Rectal smooth muscle tissue (tissue), 1 donor: ENCODE measurements around the gene FIBCD1.

Experiments used
- H3K27ac ChIP-seq: one replicate; pipeline ENCODE4 v1.7.0; 2013; ENCODE audit warnings: low read depth, low read length, inconsistent platforms
- H3K27me3 ChIP-seq: one replicate; pipeline ENCODE4 v1.7.0; 2013; ENCODE audit warnings: low read length; ENCODE audit not compliant: control insufficient read depth, insufficient read depth
- H3K36me3 ChIP-seq: one replicate; pipeline ENCODE4 v1.7.0; 2013; ENCODE audit warnings: low read length; ENCODE audit not compliant: control insufficient read depth, insufficient read depth
- H3K4me1 ChIP-seq: one replicate; pipeline ENCODE4 v1.7.0; 2013; ENCODE audit warnings: low read length; ENCODE audit not compliant: control insufficient read depth, insufficient read depth
- H3K4me3 ChIP-seq: one replicate; pipeline ENCODE4 v1.7.0; 2013; ENCODE audit warnings: low read length
- H3K9ac ChIP-seq: one replicate; pipeline ENCODE4 v1.7.0; 2013; ENCODE audit warnings: low read length

Gene FIBCD1

GRCh38 chr9:130872508-130872907, 66.5 kb downstream of the FIBCD1 start:
- no peak overlapping the region for H3K4me3 ChIP-seq
- peaks cover 39% of the 10 kb centered on the region for H3K36me3 ChIP-seq
- H3K27ac ChIP-seq: peak overlapping the region; percentile 55
- peaks cover 22% of the 10 kb centered on the region for H3K4me1 ChIP-seq
- H3K9ac ChIP-seq: no peak overlapping the region
- H3K27me3 ChIP-seq: no peaks in the 10 kb centered on the region

GRCh38 chr9:130872093-130872492, 67.0 kb downstream of the FIBCD1 start:
- Histone ChIP-seq H3K27me3 (no peaks in the 10 kb centered on the region), H3K27ac (no peak overlapping the region), H3K4me3 (no peak overlapping the region), H3K9ac (no peak overlapping the region), H3K4me1 (peaks cover 26% of the 10 kb centered on the region), H3K36me3 (peaks cover 39% of the 10 kb centered on the region)

DNA sequence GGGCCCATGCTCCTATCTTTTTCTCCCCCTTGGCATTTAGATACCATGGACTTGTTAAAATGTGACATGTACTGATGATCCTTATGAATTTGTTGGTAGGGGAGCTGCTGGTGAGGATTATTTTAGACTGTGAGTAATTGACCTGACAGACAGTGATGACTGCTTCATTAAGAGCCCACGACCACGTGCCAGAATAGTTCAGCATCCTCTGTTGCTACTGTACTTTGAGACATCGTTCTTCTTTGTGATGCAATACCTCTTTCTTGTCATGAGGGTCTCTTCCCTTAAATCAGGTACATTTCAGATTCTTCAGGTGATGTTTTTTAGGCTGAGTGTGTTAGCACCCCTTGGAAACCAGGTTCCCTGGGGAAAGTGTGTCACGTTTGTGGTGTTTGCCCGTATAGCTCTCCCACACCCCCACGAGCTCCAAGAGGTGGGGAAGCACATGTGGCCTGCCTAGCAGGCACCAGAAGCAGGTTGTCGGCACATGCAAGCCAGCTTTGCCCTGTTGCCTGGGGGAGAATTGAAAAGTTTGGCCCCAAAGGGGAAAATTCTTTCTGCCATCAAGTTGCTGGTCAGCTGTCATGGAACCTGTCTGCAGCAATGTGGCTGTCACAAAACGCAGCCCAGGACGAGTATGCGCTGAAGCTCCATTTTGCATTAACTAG, 67.5 kb downstream of the FIBCD1 start:
- peaks cover 39% of the 10 kb centered on the region for H3K36me3 ChIP-seq
- no peaks in the 10 kb centered on the region for H3K27me3 ChIP-seq
- no peak overlapping the region for H3K4me3 ChIP-seq
- no peak overlapping the region for H3K9ac ChIP-seq
- H3K4me1 ChIP-seq: peaks cover 31% of the 10 kb centered on the region
- H3K27ac ChIP-seq: no peak overlapping the region

DNA sequence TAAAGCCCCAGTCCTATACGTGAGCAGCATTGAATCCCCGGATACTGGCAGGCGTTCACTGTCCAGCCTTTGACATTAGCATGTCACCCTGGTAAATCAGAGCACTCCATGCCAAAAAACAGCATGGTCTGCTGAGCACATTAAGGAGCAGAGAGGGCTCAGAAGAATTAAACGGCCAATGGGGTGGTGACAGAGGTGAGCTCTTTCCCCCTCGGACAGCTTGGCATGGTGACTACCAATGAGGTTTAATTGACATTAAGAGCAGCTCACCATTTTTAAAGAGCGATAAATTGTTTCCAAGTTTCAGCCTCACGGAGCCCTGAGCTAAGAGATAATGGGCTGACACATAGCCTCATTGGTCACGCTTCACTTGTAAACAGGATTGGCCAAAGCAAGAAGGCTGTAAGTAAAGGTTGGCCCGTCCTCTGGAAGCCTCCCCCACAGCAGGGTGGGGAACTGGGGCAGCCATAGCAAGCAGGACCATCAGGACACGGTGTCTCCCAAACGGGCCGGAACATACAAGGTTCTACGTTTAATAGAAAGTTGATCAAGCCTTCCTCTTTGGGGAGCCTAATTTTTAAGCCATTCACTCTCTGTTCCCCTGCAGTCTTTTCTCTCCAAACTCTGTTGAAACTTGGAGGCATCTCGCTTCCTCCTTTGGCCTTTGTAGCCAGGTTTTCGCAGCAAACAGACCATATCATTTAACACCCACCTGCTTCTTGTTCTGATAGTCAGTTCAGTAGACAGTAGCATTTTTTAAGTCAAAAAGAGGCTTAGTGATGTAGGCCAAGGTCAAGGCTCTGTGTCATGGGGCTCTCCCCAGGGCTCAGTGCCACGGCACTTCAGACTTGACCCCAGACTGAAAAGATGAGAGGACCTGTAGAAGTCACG, 68.3 kb downstream of the FIBCD1 start:
- peak overlapping the region; percentile 19 for H3K27ac ChIP-seq
- peaks cover 39% of the 10 kb centered on the region for H3K36me3 ChIP-seq
- no peak overlapping the region for H3K4me3 ChIP-seq
- H3K9ac ChIP-seq: no peak overlapping the region
- H3K27me3 ChIP-seq: no peaks in the 10 kb centered on the region
- H3K4me1 ChIP-seq: peaks cover 31% of the 10 kb centered on the region

GRCh38 chr9:130869250-130869649, 69.8 kb downstream of the FIBCD1 start:
- no peak overlapping the region for H3K4me3 ChIP-seq
- H3K4me1 ChIP-seq: peaks cover 31% of the 10 kb centered on the region
- no peak overlapping the region for H3K27ac ChIP-seq
- no peaks in the 10 kb centered on the region for H3K27me3 ChIP-seq
- H3K36me3 ChIP-seq: peaks cover 35% of the 10 kb centered on the region
- no peak overlapping the region for H3K9ac ChIP-seq

- Histone ChIP-seq H3K27me3 (no peaks in the 10 kb centered on the region), H3K27ac (no peak overlapping the region), H3K4me3 (no peak overlapping the region), H3K9ac (no peak overlapping the region), H3K36me3 (peaks cover 27% of the 10 kb centered on the region), H3K4me1 (peaks cover 35% of the 10 kb centered on the region)
Observed at GRCh38 chr9:130868230-130868629, 70.8 kb downstream of the FIBCD1 start.

- Histone ChIP-seq H3K27me3 (no peaks in the 10 kb centered on the region), H3K4me1 (peaks cover 35% of the 10 kb centered on the region), H3K9ac (no peak overlapping the region), H3K27ac (no peak overlapping the region), H3K4me3 (no peak overlapping the region), H3K36me3 (peaks cover 27% of the 10 kb centered on the region)
Observed at GRCh38 chr9:130867556-130867955, 71.5 kb downstream of the FIBCD1 start.

DNA sequence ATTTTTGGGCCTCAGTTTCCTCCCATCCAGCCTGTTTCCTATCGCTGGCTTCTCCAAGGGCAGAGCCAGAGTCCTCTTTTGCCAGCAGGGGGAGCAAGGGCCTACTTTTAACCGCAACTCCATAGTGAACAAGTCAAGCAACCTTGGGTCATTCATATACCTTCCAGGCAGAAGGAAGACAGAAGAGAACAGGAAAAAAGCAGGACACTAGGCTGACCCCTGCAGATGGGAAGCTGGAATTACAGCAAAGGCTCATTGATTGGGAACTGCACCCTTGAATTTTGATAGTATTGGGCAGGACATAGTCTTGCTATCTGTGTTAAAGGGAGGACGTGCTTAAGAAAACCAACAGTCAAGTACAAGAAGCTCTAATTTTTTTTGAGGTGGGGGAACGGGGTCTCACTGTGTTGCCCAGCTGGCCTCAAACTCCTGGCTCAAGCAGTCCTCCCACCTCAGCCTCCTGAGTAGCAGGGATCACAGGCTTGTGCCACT, 72.5 kb downstream of the FIBCD1 start:
- Histone ChIP-seq H3K27me3 (no peaks in the 10 kb centered on the region), H3K4me1 (peaks cover 44% of the 10 kb centered on the region), H3K36me3 (peaks cover 17% of the 10 kb centered on the region), H3K9ac (no peak overlapping the region), H3K27ac (no peak overlapping the region), H3K4me3 (no peak overlapping the region)

- Histone ChIP-seq H3K4me1 (peaks cover 50% of the 10 kb centered on the region), H3K9ac (no peak overlapping the region), H3K36me3 (peaks cover 14% of the 10 kb centered on the region), H3K27ac (no peak overlapping the region), H3K4me3 (no peak overlapping the region), H3K27me3 (no peaks in the 10 kb centered on the region)
Observed at GRCh38 chr9:130865921-130866320, 73.1 kb downstream of the FIBCD1 start.

DNA sequence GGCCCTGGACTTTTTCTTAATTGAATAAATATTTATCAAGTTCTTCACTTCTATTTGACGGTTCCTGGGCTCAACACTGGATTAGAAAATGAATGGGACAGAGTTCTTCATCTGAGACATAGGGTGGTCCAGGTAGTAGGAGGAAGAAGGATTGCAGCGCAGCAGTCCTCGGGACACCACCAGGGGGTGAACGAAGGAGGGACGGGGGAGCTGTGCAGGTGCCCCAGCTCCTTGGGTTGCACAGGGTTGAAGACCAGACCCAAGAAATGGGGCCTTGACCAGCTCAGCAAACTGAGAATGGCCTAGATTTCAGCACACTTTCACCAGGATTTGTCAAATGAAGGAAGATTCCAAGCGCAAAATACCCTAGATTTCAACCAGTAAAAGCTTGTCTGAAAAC, 74.5 kb downstream of the FIBCD1 start:
- peaks cover 11% of the 10 kb centered on the region for H3K36me3 ChIP-seq
- no peak overlapping the region for H3K4me3 ChIP-seq
- H3K4me1 ChIP-seq: peaks cover 56% of the 10 kb centered on the region
- H3K27ac ChIP-seq: no peak overlapping the region
- no peak overlapping the region for H3K9ac ChIP-seq
- no peaks in the 10 kb centered on the region for H3K27me3 ChIP-seq

- no peaks in the 10 kb centered on the region for H3K27me3 ChIP-seq
- peak overlapping the region; percentile 33 for H3K4me3 ChIP-seq
- H3K9ac ChIP-seq: no peak overlapping the region
- H3K27ac ChIP-seq: peak overlapping the region; percentile 78
- peaks cover 70% of the 10 kb centered on the region for H3K4me1 ChIP-seq
- peaks cover 11% of the 10 kb centered on the region for H3K36me3 ChIP-seq
Observed at GRCh38 chr9:130862747-130863146, 76.3 kb downstream of the FIBCD1 start.

- Histone ChIP-seq H3K36me3 (peaks cover 11% of the 10 kb centered on the region), H3K27me3 (no peaks in the 10 kb centered on the region), H3K4me3 (no peak overlapping the region), H3K27ac (peak overlapping the region; percentile 78), H3K9ac (no peak overlapping the region), H3K4me1 (peaks cover 68% of the 10 kb centered on the region)
Observed at GRCh38 chr9:130862217-130862616, 76.8 kb downstream of the FIBCD1 start.
